Fibroblast of skin of abdomen (primary cell): ENCODE results near the gene VPS33A.
"Not testable (repeated sequence)": the region's sequence is repeated elsewhere in the genome, so short reads cannot be mapped to it uniquely, and the experiment has no call there.

Source experiments
- DNase-seq: peaks from one replicate; pipeline ENCODE4 v3.0.0-alpha.2; 2013

The VPS33A gene

GRCh38 chr12:122203301-122204166 is 62.8 kb downstream of the VPS33A start, which contains the start of gene B3GNT4:
TSS of gene B3GNT4 (plus strand) at chr12:122203709. CDS start at chr12:122204619, 910 bp downstream.
- DNase-seq = peak; percentile 40

GRCh38 chr12:122202811-122203210 is 63.5 kb downstream of the VPS33A start:
- DNase-seq = not testable (repeated sequence)

- DNase-seq = peak; percentile 34
These were observed 64.3 kb downstream of the VPS33A start for GRCh38 chr12:122202017-122202416.

- DNase-seq = no peak
These were observed 64.9 kb downstream of the VPS33A start for GRCh38 chr12:122201381-122201780.

- no peak for DNase-seq
These were observed 65.6 kb downstream of the VPS33A start for GRCh38 chr12:122200541-122201175.

GRCh38 chr12:122199484-122200355 is 66.6 kb downstream of the VPS33A start:
- DNase-seq = no peak

GRCh38 chr12:122197612-122197966 is 68.7 kb downstream of the VPS33A start:
- DNase-seq = no peak

- DNase-seq = no peak
These were observed 70.9 kb downstream of the VPS33A start for GRCh38 chr12:122195405-122195804.

GRCh38 chr12:122194804-122195203 is 71.5 kb downstream of the VPS33A start:
- DNase-seq = no peak

- no peak for DNase-seq
These were observed 73.9 kb downstream of the VPS33A start for GRCh38 chr12:122192441-122192840.

- DNase-seq = peak; percentile 26
These were observed 75.2 kb downstream of the VPS33A start for GRCh38 chr12:122190842-122191668.

GRCh38 chr12:122189626-122190475 is 76.4 kb downstream of the VPS33A start:
- DNase-seq = no peak

- no peak for DNase-seq
These were observed 78.8 kb downstream of the VPS33A start for GRCh38 chr12:122187466-122187865.

- DNase-seq = no peak
These were observed 80.7 kb downstream of the VPS33A start for GRCh38 chr12:122185494-122186082.

- no peak for DNase-seq
These were observed 81.2 kb downstream of the VPS33A start for GRCh38 chr12:122185079-122185478.

- no peak for DNase-seq
These were observed 81.8 kb downstream of the VPS33A start for GRCh38 chr12:122184517-122184916.

- DNase-seq = no peak
These were observed 82.7 kb downstream of the VPS33A start for GRCh38 chr12:122183588-122183940.

- DNase-seq = no peak
These were observed 83.3 kb downstream of the VPS33A start, which contains the start of gene LRRC43 for GRCh38 chr12:122182887-122183587. TSS of gene LRRC43 (plus strand) at chr12:122183123. CDS start at chr12:122183145, 22 bp downstream.
